ENCODE data around the gene CCPG1. TPM values are rescaled to one million over a fixed set of nuclear protein-coding genes. Genes with fewer than 3 reads are reported as not detected.
"Not testable (repeated sequence)": the region's sequence is repeated elsewhere in the genome, so short reads cannot be mapped to it uniquely, and the experiment has no call there.

CCPG1 gene
- polyA plus RNA-seq, 1 donor from 2014 or later = 64.2 TPM

GRCh38 chr15:55422089-55422488, 13.9 kb upstream of the CCPG1 start:
- Histone ChIP-seq H3K27ac (ENCODE audit: low read length) (no peak overlapping the region), H3K9me2 (ENCODE audit: insufficient read depth, low read length) (no peaks in the 10 kb centered on the region), H3K9me3 (ENCODE audit: low read length) (no peaks in the 10 kb centered on the region), H2AFZ (ENCODE audit: low read depth, low read length) (no peak overlapping the region), H3K36me3 (ENCODE audit: insufficient read depth, low read length) (no peaks in the 10 kb centered on the region), H3K27me3 (ENCODE audit: insufficient read depth, low read depth, low read length) (no peaks in the 10 kb centered on the region), H3K9ac (ENCODE audit: low read length) (no peak overlapping the region), H4K20me1 (ENCODE audit: insufficient read depth) (no peaks in the 10 kb centered on the region), H3K4me3 (ENCODE audit: low read length) (no peak overlapping the region), H3K4me2 (ENCODE audit: low read length) (no peak overlapping the region), H3K79me2 (replicated peaks; ENCODE audit: insufficient read depth, low read length) (no peaks in the 10 kb centered on the region), H3F3A (ENCODE audit: insufficient read depth, low read length, poor library complexity, severe bottlenecking) (no peaks in the 10 kb centered on the region)
- no peak for TF ChIP-seq POLR2AphosphoS5 (IDR thresholded peaks at IDR 0.05)
- TF ChIP-seq EZH2 (IDR thresholded peaks at IDR 0.05; ENCODE audit: borderline replicate concordance, insufficient read depth, low read length, poor library complexity, severe bottlenecking) = no peak
- TF ChIP-seq RAD21 (conservative IDR thresholded peaks at IDR 0.05) = no peak
- TF ChIP-seq MXI1 (conservative IDR thresholded peaks at IDR 0.05; ENCODE audit: poor library complexity, severe bottlenecking) = no peak

DNA sequence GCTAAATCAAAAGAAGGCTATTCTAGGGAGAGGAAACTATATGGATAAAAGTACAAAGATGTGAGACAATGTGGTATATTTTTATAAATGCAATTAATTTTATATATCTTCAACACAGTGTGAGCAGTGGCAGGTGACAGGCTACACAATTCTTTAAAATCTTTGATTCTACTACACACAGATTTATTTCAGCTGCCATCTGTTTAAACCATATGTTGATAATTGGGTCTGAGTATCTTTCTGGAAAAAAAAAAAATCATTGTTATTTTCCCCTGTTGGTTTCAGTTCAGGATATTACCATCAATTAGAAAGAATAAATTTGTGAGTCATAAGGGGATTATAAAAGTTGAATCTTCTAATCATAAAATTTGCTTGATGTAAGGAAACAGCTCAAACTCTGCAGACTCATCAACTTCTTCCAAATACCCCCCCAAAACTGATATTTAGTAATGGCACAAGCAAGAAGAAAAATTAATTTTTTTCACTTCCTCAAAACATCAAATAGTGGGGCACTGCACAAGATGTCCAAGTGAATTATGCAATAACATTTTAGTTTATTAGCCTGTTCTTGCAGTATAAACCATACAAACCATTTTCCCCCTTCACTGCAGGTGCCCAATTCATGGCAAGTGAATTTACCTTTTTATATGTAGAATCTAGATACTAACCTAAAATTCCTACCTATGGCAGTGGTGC, 12.2 kb upstream of the CCPG1 start:
- Histone ChIP-seq H3K9me3 (ENCODE audit: low read length) (no peaks in the 10 kb centered on the region), H3K4me2 (ENCODE audit: low read length) (no peak overlapping the region), H3K79me2 (replicated peaks; ENCODE audit: insufficient read depth, low read length) (no peaks in the 10 kb centered on the region), H3K27ac (ENCODE audit: low read length) (no peak overlapping the region), H3K36me3 (ENCODE audit: insufficient read depth, low read length) (no peaks in the 10 kb centered on the region), H3K4me3 (ENCODE audit: low read length) (no peak overlapping the region), H3K27me3 (ENCODE audit: insufficient read depth, low read depth, low read length) (no peaks in the 10 kb centered on the region), H2AFZ (ENCODE audit: low read depth, low read length) (no peak overlapping the region), H3K9ac (ENCODE audit: low read length) (no peak overlapping the region), H3F3A (ENCODE audit: insufficient read depth, low read length, poor library complexity, severe bottlenecking) (no peaks in the 10 kb centered on the region), H3K9me2 (ENCODE audit: insufficient read depth, low read length) (no peaks in the 10 kb centered on the region), H4K20me1 (ENCODE audit: insufficient read depth) (no peaks in the 10 kb centered on the region)
- TF ChIP-seq SMC3 (conservative IDR thresholded peaks at IDR 0.05; ENCODE audit: poor library complexity) (no peak), RAD21 (conservative IDR thresholded peaks at IDR 0.05) (no peak), TAF1 (IDR thresholded peaks at IDR 0.05; ENCODE audit: low read depth) (no peak), EZH2 (IDR thresholded peaks at IDR 0.05; ENCODE audit: borderline replicate concordance, insufficient read depth, low read length, poor library complexity, severe bottlenecking) (no peak), POLR2AphosphoS5 (IDR thresholded peaks at IDR 0.05) (no peak), MXI1 (conservative IDR thresholded peaks at IDR 0.05; ENCODE audit: poor library complexity, severe bottlenecking) (no peak), EP300 (conservative IDR thresholded peaks at IDR 0.05; ENCODE audit: poor library complexity, severe bottlenecking) (no peak)
- TF ChIP-seq, protein P1, sequence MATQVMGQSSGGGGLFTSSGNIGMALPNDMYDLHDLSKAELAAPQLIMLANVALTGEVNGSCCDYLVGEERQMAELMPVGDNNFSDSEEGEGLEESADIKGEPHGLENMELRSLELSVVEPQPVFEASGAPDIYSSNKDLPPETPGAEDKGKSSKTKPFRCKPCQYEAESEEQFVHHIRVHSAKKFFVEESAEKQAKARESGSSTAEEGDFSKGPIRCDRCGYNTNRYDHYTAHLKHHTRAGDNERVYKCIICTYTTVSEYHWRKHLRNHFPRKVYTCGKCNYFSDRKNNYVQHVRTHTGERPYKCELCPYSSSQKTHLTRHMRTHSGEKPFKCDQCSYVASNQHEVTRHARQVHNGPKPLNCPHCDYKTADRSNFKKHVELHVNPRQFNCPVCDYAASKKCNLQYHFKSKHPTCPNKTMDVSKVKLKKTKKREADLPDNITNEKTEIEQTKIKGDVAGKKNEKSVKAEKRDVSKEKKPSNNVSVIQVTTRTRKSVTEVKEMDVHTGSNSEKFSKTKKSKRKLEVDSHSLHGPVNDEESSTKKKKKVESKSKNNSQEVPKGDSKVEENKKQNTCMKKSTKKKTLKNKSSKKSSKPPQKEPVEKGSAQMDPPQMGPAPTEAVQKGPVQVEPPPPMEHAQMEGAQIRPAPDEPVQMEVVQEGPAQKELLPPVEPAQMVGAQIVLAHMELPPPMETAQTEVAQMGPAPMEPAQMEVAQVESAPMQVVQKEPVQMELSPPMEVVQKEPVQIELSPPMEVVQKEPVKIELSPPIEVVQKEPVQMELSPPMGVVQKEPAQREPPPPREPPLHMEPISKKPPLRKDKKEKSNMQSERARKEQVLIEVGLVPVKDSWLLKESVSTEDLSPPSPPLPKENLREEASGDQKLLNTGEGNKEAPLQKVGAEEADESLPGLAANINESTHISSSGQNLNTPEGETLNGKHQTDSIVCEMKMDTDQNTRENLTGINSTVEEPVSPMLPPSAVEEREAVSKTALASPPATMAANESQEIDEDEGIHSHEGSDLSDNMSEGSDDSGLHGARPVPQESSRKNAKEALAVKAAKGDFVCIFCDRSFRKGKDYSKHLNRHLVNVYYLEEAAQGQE (IDR thresholded peaks at IDR 0.05; ENCODE audit: borderline replicate concordance) = no peak
- TF ChIP-seq, protein P2, sequence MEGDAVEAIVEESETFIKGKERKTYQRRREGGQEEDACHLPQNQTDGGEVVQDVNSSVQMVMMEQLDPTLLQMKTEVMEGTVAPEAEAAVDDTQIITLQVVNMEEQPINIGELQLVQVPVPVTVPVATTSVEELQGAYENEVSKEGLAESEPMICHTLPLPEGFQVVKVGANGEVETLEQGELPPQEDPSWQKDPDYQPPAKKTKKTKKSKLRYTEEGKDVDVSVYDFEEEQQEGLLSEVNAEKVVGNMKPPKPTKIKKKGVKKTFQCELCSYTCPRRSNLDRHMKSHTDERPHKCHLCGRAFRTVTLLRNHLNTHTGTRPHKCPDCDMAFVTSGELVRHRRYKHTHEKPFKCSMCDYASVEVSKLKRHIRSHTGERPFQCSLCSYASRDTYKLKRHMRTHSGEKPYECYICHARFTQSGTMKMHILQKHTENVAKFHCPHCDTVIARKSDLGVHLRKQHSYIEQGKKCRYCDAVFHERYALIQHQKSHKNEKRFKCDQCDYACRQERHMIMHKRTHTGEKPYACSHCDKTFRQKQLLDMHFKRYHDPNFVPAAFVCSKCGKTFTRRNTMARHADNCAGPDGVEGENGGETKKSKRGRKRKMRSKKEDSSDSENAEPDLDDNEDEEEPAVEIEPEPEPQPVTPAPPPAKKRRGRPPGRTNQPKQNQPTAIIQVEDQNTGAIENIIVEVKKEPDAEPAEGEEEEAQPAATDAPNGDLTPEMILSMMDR (IDR thresholded peaks at IDR 0.05; ENCODE audit: poor library complexity, severe bottlenecking) = no peak

DNA sequence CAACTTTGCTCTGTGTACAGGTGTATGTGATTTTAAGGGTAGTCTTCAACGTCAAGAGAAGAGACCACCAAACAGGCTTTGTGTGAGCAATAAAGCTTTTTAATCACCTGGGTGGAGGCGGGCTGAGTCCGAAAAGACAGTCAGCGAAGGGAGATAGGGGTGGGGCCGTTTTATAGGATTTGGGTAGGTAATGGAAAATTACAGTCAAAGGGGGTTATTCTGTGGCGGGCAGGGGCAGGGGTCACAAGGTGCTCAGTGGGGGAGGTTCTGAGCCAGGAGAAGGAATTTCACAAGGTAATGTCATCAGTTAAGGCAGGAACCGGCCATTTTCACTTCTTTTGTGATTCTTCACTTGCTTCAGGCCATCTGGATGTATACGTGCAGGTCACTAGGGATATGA, 9.5 kb upstream of the CCPG1 start:
- not testable (repeated sequence) for H3K36me3 ChIP-seq (ENCODE audit: insufficient read depth, low read length); H3F3A ChIP-seq (ENCODE audit: insufficient read depth, low read length, poor library complexity, severe bottlenecking); H3K9me3 ChIP-seq (ENCODE audit: low read length); H2AFZ ChIP-seq (ENCODE audit: low read depth, low read length); H3K9me2 ChIP-seq (ENCODE audit: insufficient read depth, low read length); H3K27me3 ChIP-seq (ENCODE audit: insufficient read depth, low read depth, low read length); H3K9ac ChIP-seq (ENCODE audit: low read length); H3K4me2 ChIP-seq (ENCODE audit: low read length); H3K4me3 ChIP-seq (ENCODE audit: low read length); H4K20me1 ChIP-seq (ENCODE audit: insufficient read depth); H3K79me2 ChIP-seq (replicated peaks; ENCODE audit: insufficient read depth, low read length); H3K27ac ChIP-seq (ENCODE audit: low read length)

- H3K36me3 ChIP-seq (ENCODE audit: insufficient read depth, low read length); H3K27me3 ChIP-seq (ENCODE audit: insufficient read depth, low read depth, low read length); H4K20me1 ChIP-seq (ENCODE audit: insufficient read depth); H3F3A ChIP-seq (ENCODE audit: insufficient read depth, low read length, poor library complexity, severe bottlenecking); H3K9me3 ChIP-seq (ENCODE audit: low read length); H3K9me2 ChIP-seq (ENCODE audit: insufficient read depth, low read length); H3K79me2 ChIP-seq (replicated peaks; ENCODE audit: insufficient read depth, low read length): not testable (repeated sequence)
- H3K4me2 ChIP-seq (ENCODE audit: low read length) = peak overlapping the region; percentile 86
- peak overlapping the region; percentile 95 for H3K4me3 ChIP-seq (ENCODE audit: low read length)
- H2AFZ ChIP-seq (ENCODE audit: low read depth, low read length) = peak overlapping the region; percentile 59
- peak overlapping the region; percentile 89 for H3K27ac ChIP-seq (ENCODE audit: low read length)
- H3K9ac ChIP-seq (ENCODE audit: low read length) = peak overlapping the region; percentile 91
Measured at GRCh38 chr15:55408976-55409375, 817 bp upstream of the CCPG1 start.
